DMS53 treated with DMSO at 0.1 percent for 48 hours (cell line): Measurements from ENCODE around the gene SLC16A9.
A peak's percentile ranks its signal among the peaks of the same experiment; 100 is the strongest.

Source experiments
- DNase-seq: peaks from one replicate; lab custom pipeline; 2025; ENCODE audit not compliant: unreplicated experiment; lab: John Stamatoyannopoulos, UW

The SLC16A9 gene

DNA sequence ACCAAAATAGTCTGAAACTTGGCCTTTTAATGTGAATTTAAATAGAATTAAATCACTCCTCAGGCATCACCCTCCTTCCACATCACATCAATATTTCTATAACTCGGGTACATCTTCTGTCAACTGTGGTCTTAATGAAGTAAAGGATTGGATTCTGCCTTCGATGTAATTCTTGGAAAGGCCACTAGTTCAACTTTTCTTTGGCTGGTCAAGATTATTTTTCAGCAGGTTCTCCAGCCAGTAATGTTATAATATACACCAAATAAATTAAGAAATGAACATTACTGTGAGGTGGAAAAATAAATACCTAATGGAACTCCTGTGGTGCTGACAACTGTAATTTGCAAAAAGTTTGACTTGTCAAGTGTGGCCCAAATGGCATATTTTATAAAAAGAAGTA, 9.7 kb upstream of the SLC16A9 start:
- DNase-seq = no peak

GRCh38 chr10:59718257-59718656, 8.6 kb upstream of the SLC16A9 start:
- DNase-seq = no peak

DNA sequence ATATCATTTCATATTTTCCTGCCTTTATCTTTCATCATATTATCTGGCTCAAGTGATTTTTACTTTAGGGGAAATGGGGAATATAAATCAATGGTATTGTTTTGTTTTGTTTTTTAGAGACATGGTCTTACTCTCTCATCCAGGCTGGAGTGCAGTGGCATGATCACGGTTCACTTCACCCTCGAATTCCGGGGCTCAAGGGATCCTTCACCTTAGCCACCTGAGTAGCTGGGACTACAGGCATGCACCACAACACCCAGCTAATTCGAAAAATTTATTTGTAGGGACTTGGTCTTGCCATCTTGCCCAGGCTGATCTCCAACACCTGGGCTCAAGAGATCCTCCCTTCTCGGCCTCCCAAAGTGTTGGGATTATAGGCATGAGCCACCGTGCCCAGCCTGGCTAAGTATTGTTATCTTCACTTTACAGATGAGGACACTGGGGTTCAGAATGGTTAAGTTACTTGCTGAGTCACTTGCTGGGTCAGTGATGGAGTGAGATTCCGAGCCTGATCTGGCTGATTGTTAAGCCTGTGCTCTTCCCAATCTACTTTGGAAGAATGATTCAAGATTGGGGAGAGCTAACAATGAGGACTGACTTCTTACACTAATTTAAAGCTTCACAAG, 3.7 kb upstream of the SLC16A9 start:
- no peak for DNase-seq

DNA sequence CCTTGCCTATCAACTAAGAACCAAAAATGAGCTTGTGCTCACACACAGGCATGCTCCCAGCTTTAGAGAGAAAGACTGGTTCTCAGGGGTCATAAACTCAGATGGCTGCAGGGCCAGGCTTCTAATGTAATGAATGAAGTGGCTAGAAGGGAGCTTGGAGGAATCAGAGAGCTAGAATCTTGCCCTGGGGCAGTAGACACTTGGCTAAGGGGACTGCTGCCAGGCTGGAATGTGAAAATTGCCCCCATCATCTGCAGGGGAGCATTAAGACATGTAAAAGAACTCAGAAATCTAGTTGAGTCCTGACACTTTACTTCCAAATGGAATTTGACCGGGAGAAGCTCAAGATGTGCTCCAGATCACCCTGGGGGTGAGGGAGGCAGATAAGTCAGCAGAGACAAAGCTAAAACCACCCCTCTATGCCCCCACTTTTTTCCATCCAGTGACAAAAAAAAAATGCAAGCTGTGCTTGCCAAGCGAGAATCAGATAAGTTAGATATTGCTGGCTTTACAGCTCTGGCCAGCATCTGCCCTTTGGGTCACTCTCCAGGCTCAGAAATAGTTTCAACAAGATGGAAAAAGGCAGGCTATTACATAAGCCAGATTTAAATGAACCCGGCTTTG, 2.3 kb upstream of the SLC16A9 start:
- DNase-seq = no peak

- no peak for DNase-seq
These were observed 745 bp downstream of the SLC16A9 start for GRCh38 chr10:59708816-59709394.

GRCh38 chr10:59706851-59707797, 2.5 kb downstream of the SLC16A9 start:
- DNase-seq = no peak

DNA sequence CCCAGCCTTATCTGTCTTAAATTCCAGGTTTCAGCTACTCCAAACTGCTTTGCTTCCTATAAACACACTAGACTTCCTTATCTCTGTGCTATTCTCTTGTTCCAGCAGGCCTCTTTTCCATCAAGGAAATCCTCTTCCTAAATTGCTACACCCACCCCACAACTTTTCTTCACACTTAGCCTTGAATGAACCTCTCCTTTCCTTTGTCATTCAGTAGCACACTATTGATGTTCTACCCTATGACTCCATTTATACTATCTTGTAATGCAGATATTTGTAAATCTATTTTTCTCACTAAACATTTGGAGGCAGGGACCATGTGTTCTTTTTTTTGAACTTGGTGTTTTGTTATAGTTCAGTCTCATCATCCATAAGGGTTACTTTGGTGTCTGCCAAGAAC, 3.7 kb downstream of the SLC16A9 start:
- no peak for DNase-seq

DNA sequence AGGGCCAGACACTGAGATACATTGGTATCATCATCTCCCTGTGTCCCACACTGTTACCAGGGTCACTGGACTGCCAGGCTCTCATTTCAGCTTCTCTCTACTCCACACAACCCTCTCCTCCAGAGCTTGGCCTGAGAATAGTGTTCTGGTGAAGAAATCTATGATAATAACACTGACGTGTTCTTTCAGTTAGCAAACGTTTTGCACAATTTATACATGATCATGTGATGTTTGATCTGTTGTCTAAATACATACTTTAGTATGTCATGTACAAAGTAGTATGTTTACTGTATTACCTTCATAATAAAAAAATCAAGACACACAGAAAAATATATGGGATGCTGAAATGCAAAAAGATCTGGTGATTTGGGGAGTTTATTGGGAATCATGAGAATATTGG, 5.0 kb downstream of the SLC16A9 start:
- no peak for DNase-seq

- peak; percentile 86 for DNase-seq
These were observed 7.3 kb downstream of the SLC16A9 start for GRCh38 chr10:59702347-59702746.

GRCh38 chr10:59700709-59701108, 8.9 kb downstream of the SLC16A9 start:
- no peak for DNase-seq

GRCh38 chr10:59698326-59698725, 11.3 kb downstream of the SLC16A9 start:
- no peak for DNase-seq

- no peak for DNase-seq
These were observed 14.0 kb downstream of the SLC16A9 start for GRCh38 chr10:59695637-59696036.

- DNase-seq = no peak
These were observed 14.7 kb downstream of the SLC16A9 start for GRCh38 chr10:59694936-59695335.

GRCh38 chr10:59692113-59692512, 17.5 kb downstream of the SLC16A9 start:
- no peak for DNase-seq

GRCh38 chr10:59688921-59689351, 20.7 kb downstream of the SLC16A9 start:
- DNase-seq = peak; percentile 14

DNA sequence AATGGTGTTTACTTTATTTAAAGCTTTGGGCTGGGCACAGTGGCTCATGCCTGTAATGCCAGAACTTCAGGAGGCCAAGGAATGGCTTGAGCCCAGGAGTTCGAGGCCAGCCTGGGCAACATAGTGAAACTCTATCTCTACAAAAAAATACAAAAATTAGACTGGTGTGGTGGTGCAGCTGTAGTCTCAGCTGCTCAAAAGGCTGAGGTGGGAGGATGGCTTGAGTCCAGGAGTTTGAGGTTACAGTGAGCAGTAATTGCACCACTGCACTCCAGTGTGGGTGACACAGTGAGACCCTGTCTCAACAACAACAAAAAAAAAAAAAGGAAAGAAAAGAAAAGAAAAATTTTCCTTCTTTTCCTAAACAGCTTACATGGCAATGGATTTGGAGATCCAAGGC, 22.0 kb downstream of the SLC16A9 start:
- no peak for DNase-seq

- DNase-seq = no peak
These were observed 25.6 kb downstream of the SLC16A9 start for GRCh38 chr10:59684006-59684405.

- DNase-seq = no peak
These were observed 26.4 kb downstream of the SLC16A9 start for GRCh38 chr10:59682986-59683937.

GRCh38 chr10:59680199-59680598, 29.5 kb downstream of the SLC16A9 start:
- DNase-seq = no peak

DNA sequence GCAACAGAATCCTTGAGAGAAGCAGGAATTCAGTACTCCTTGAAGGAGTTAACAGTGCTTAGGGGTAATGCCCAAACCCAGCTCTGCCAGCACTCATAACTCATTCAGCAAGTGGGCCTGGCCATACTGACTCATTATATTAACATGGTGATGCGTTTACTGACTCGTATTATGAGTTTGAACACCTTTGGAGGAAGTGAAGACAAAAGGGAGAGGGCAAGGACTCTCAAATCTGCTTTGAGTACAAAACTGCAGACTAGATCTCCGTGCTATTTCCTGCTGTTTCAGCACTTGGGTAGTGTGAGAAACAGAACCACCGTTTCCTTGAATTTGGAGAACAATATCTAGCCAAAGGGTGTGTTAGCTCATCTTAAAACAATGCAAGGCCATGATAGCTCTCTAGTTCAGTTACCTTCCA, 30.8 kb downstream of the SLC16A9 start:
- no peak for DNase-seq
